GM13976 (cell line): ENCODE data around the gene HS3ST2.

Experiments used
- DNase-seq: peaks from one replicate; pipeline ENCODE4 v3.0.0; 2012; ENCODE audit warnings: low spot score
- in situ Hi-C: fragments of 300-500 bp; cut with MboI; formaldehyde crosslinking; loops from one replicate; pipeline ENCODE4 v1.12.0; 2022; ENCODE audit warnings: low sequenced_read_pairs, mixed read lengths, inconsistent platforms; ENCODE audit not compliant: unreplicated experiment
- TF ChIP-seq, protein P1 (sequence below): IDR thresholded peaks from 2 replicates; pipeline ENCODE4 v1.5.1; 2012; ENCODE audit warnings: borderline replicate concordance, mild to moderate bottlenecking; ENCODE audit not compliant: insufficient read depth; ENCODE audit errors: extremely low read depth, missing control alignments, control extremely low read depth

The HS3ST2 gene

GRCh38 chr16:22871861-22872260, 57.9 kb downstream of the HS3ST2 start:
- TF ChIP-seq, protein P1, sequence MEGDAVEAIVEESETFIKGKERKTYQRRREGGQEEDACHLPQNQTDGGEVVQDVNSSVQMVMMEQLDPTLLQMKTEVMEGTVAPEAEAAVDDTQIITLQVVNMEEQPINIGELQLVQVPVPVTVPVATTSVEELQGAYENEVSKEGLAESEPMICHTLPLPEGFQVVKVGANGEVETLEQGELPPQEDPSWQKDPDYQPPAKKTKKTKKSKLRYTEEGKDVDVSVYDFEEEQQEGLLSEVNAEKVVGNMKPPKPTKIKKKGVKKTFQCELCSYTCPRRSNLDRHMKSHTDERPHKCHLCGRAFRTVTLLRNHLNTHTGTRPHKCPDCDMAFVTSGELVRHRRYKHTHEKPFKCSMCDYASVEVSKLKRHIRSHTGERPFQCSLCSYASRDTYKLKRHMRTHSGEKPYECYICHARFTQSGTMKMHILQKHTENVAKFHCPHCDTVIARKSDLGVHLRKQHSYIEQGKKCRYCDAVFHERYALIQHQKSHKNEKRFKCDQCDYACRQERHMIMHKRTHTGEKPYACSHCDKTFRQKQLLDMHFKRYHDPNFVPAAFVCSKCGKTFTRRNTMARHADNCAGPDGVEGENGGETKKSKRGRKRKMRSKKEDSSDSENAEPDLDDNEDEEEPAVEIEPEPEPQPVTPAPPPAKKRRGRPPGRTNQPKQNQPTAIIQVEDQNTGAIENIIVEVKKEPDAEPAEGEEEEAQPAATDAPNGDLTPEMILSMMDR = no peak

GRCh38 chr16:22874394-22874793, 60.4 kb downstream of the HS3ST2 start:
- DNase-seq = no peak
- in situ Hi-C loops = no loop called here
- TF ChIP-seq, protein P1 = no peak

More at GRCh38 chr16:22871861-22872260, 57.9 kb downstream of the HS3ST2 start:
- DNase-seq = no peak
- in situ Hi-C loops = no loop called here

- in situ Hi-C loops = no loop called here
- TF ChIP-seq, protein P1 = no peak
- DNase-seq = no peak
Observed at GRCh38 chr16:22878955-22879354, 65.0 kb downstream of the HS3ST2 start.

DNA sequence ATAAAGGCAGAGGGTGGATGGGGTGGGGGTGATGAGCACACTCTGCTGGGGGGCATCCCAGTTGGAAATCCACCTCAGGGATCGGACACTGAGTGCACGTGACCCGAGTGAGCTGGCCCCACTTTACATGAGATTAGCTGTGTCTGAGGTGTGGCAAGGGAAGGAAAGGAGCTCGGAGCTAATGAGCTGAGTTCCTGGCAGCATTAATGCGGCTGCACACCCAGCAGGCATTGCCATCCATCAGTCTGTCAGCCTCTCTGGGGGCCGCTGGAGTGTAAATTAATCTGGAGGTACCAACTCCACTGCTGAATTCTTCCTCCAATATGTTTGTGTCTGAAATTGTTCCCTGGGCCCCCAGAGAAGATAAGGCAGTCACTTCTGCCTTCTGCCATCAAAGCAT, 65.5 kb downstream of the HS3ST2 start:
- in situ Hi-C loops = no loop called here
- DNase-seq = no peak
- TF ChIP-seq, protein P1 = no peak

GRCh38 chr16:22882981-22883380, 69.0 kb downstream of the HS3ST2 start:
- in situ Hi-C loops = no loop called here
- TF ChIP-seq, protein P1 = no peak
- no peak for DNase-seq

GRCh38 chr16:22885951-22886350, 72.0 kb downstream of the HS3ST2 start:
- no peak for DNase-seq
- TF ChIP-seq, protein P1 = no peak
- in situ Hi-C loops = no loop called here

DNA sequence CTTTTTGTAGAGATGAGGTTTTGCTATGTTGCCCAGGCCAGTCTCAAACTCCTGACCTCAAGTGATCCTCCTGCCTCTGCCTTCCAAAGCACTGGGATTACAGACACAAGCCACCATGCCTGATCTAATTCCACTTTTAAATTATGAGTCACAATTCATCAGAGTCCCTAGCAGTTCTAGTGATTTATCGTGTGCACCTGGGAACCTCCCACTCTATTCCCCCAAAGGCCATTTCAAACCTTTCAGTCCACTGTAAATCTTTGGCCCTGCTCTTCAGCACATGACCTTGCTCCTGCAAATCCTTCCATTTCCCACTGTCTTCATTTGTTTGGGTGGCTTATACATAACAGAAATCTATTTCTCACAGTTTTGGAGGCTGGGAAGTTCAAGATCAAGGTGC, 73.0 kb downstream of the HS3ST2 start:
- TF ChIP-seq, protein P1 = no peak
- in situ Hi-C loops = no loop called here
- no peak for DNase-seq
